Suprapubic skin (tissue), 4 donors: ENCODE data around the gene HS3ST6.

ENCODE experiments used
- CTCF ChIP-seq, 2 donors: fragments of 200-600 bp in 1 of 2; fragments of 450-650 bp in 1 of 2; sonication (generic) in 1 of 2; IDR thresholded peaks; one replicate each; pipeline ENCODE4 v1.5.1; 2016 to 2019; ENCODE audit warnings: antibody characterized with exemption in 2 of 2, mild to moderate bottlenecking in 1 of 2, moderate library complexity in 1 of 2
- EP300 ChIP-seq: sonication (generic); formaldehyde crosslinking; IDR thresholded peaks from one replicate; pipeline ENCODE4 v1.6.1; 2017; ENCODE audit warnings: antibody characterized with exemption
- POLR2A ChIP-seq, 2 donors: fragments of 450-650 bp; IDR thresholded peaks; one replicate each; pipeline ENCODE4 v1.6.1; 2017; ENCODE audit warnings: antibody characterized with exemption in 2 of 2, mild to moderate bottlenecking in 2 of 2, moderate library complexity in 2 of 2
- POLR2AphosphoS5 ChIP-seq, 3 donors: sonication (generic); formaldehyde crosslinking; IDR thresholded peaks; one replicate each; pipeline ENCODE4 v1.6.1; 2017; ENCODE audit warnings: antibody characterized with exemption in 3 of 3

- TF ChIP-seq CTCF (IDR thresholded peaks at IDR 0.05) (no peak), POLR2AphosphoS5 (IDR thresholded peaks at IDR 0.05) (no peak), POLR2A (IDR thresholded peaks at IDR 0.05) (no peak), EP300 (no peak)
Observed at GRCh38 chr16:1945559-1946391, 27.6 kb upstream of the HS3ST6 start.
